ENCODE results near the gene PTPRT. TPM values are rescaled to one million over a fixed set of nuclear protein-coding genes. Genes with fewer than 3 reads are reported as not detected.

The PTPRT gene
- total RNA-seq, 1 experiment from 2014 or later, result 0.13 TPM

DNA sequence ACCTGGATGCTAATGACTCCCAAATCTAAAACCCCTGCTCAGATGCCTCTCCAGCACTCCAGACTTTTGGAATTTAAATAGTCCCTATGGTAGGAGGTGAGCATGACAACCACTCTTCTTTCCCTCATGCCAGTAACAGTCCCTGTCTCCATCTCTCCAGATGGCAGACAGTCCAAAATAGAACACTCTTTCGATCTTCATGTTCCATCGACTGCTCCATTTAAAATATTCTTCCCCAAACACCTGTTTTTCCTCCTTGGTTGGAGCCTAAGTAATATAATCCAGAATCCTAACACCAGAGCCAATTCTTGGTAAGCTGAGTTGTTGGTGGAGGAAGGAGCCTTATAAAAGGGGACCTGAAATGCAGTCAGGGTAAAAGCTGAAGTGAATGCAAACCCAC lies 848.1 kb downstream of the PTPRT start:
- no peak overlapping the region for H3K9ac ChIP-seq (ENCODE audit: extremely low read depth, insufficient read length, low read length)
- H3T11ph ChIP-seq (ENCODE audit: low read length), result no peak overlapping the region
- peaks cover 4% of the 10 kb centered on the region for H3K9me3 ChIP-seq (ENCODE audit: control insufficient read depth, low read depth, low read length)
- H2AK5ac ChIP-seq (ENCODE audit: insufficient read length, low read length), result no peak overlapping the region
- no peaks in the 10 kb centered on the region for H3K23me2 ChIP-seq (ENCODE audit: insufficient read length, low read depth, low read length, poor library complexity, severe bottlenecking)
- no peaks in the 10 kb centered on the region for H3K4me1 ChIP-seq (ENCODE audit: insufficient read depth, low read length)
- H3K23ac ChIP-seq (ENCODE audit: insufficient read length, low read depth, low read length), result no peak overlapping the region
- no peak overlapping the region for H3K18ac ChIP-seq (ENCODE audit: insufficient read length, low read depth, low read length)
- no peak overlapping the region for H3K27ac ChIP-seq (ENCODE audit: insufficient read length, low read depth, low read length)
- H2BK120ac ChIP-seq (ENCODE audit: low read depth, low read length, poor library complexity, severe bottlenecking), result no peak overlapping the region
- no peak overlapping the region for H3K4ac ChIP-seq (ENCODE audit: low read depth, low read length)
- no peak overlapping the region for H4K8ac ChIP-seq (replicated peaks; ENCODE audit: insufficient read length, low read depth, low read length)
- Mint-ChIP-seq H3K27me3 (ENCODE audit: low read depth) (peaks cover 2% of the 10 kb centered on the region; the same call in 1 of the 2 replicates), H3K4me1 (peaks cover 7 to 8% of the 10 kb centered on the region in 2 experiments; a peak in 3 of 4 replicates), H3K27ac (0 out of 7 replicates have a peak overlapping the region, but pooled peaks of 1 of the 3 experiments have one; percentile 17), H3K36me3 (ENCODE audit: insufficient read depth in 1 of 3, low read depth in 3 of 3) (no peaks in the 10 kb centered on the region; a peak in 1 of 7 replicates), H3K9me3 (no peaks in the 10 kb centered on the region), H3K4me3 (no peak overlapping the region)
- no peak overlapping the region for H2BK5ac ChIP-seq (ENCODE audit: insufficient read length, low read length)
- no peak overlapping the region for H2BK12ac ChIP-seq (ENCODE audit: insufficient read length, low read depth, low read length)
- H2BK20ac ChIP-seq (ENCODE audit: low read depth, low read length, poor library complexity, severe bottlenecking), result no peak overlapping the region
- no peak for DNase-seq
- no peaks in the 10 kb centered on the region for H3K27me3 ChIP-seq (ENCODE audit: insufficient read depth, low read length)
- no peak for TF ChIP-seq CTCF (conservative IDR thresholded peaks at IDR 0.05)
- H4K20me1 ChIP-seq (ENCODE audit: control insufficient read depth, insufficient read depth, insufficient read length), result no peaks in the 10 kb centered on the region
- no peak overlapping the region for H3K4me2 ChIP-seq (ENCODE audit: insufficient read depth, insufficient read length, low read length)
- H3K79me2 ChIP-seq (ENCODE audit: insufficient read depth, low read length), result no peaks in the 10 kb centered on the region
- no peak overlapping the region for H2AFZ ChIP-seq (ENCODE audit: low read length)
- no peak overlapping the region for H3K56ac ChIP-seq (ENCODE audit: insufficient read length, low read depth, low read length)
- no peak overlapping the region for H3K14ac ChIP-seq (ENCODE audit: insufficient read depth, low read length)
- no CpG with 5 or more reads among the region's 2 CpGs for WGBS (ENCODE audit: extremely low coverage, insufficient read length, low lambda C conversion rate)
- no peak overlapping the region for H4K91ac ChIP-seq (ENCODE audit: insufficient read length, low read depth, low read length)
- H2BK15ac ChIP-seq (ENCODE audit: low read depth, low read length), result no peak overlapping the region
- no peaks in the 10 kb centered on the region for H3K79me1 ChIP-seq (ENCODE audit: insufficient read depth, low read depth, low read length, poor library complexity, severe bottlenecking)
- H4K5ac ChIP-seq (ENCODE audit: insufficient read length, low read depth, low read length), result no peak overlapping the region
